Smooth muscle cell (in vitro differentiated cells): ENCODE measurements around the gene SLC6A8. TPM values are rescaled to one million over a fixed set of nuclear protein-coding genes. Genes with fewer than 3 reads are reported as not detected.
A peak's percentile ranks its signal among the peaks of the same experiment; 100 is the strongest.
"Not testable (repeated sequence)": the region's sequence is repeated elsewhere in the genome, so short reads cannot be mapped to it uniquely, and the experiment has no call there.

ENCODE experiments used
- DNase-seq: peaks from one replicate; lab custom pipeline; 2025; ENCODE audit not compliant: unreplicated experiment; lab: John Stamatoyannopoulos, UW
- H2AFZ ChIP-seq: fragments of 200-600 bp; sonication (generic); 2 replicates; pipeline ENCODE4 v1.6.0; 2016; ENCODE audit warnings: antibody characterized with exemption, low read depth, mild to moderate bottlenecking
- H3F3A ChIP-seq: fragments of 200-600 bp; sonication (generic); 2 replicates; pipeline ENCODE4 v1.6.0; 2017; ENCODE audit warnings: antibody characterized with exemption, low read depth
- H3K27ac ChIP-seq: fragments of 200-600 bp; sonication (generic); 2 replicates; pipeline ENCODE4 v1.5.1; 2016; ENCODE audit warnings: low read depth, mild to moderate bottlenecking
- H3K27me3 ChIP-seq: fragments of 200-600 bp; sonication (generic); 2 replicates; pipeline ENCODE4 v1.6.1; 2016; ENCODE audit warnings: low read depth, mild to moderate bottlenecking
- H3K36me3 ChIP-seq: fragments of 200-600 bp; sonication (generic); 2 replicates; pipeline ENCODE4 v1.5.1; 2016; ENCODE audit warnings: low read depth
- H3K4me1 ChIP-seq: fragments of 200-600 bp; sonication (generic); 2 replicates; pipeline ENCODE4 v1.5.1; 2016; ENCODE audit warnings: low read depth
- H3K4me2 ChIP-seq: fragments of 200-600 bp; sonication (generic); 2 replicates; pipeline ENCODE4 v1.6.0; 2016; ENCODE audit warnings: mild to moderate bottlenecking
- H3K4me3 ChIP-seq: fragments of 200-600 bp; sonication (generic); 2 replicates; pipeline ENCODE4 v1.5.1; 2016; ENCODE audit warnings: mild to moderate bottlenecking
- H3K79me2 ChIP-seq: fragments of 200-600 bp; sonication (generic); 2 replicates; pipeline ENCODE4 v1.6.0; 2016; ENCODE audit warnings: low read depth, mild to moderate bottlenecking
- H3K9ac ChIP-seq: fragments of 200-600 bp; sonication (generic); 2 replicates; pipeline ENCODE4 v1.6.0; 2016; ENCODE audit warnings: low read depth
- H3K9me3 ChIP-seq: fragments of 200-600 bp; sonication (generic); replicated peaks from 2 replicates; pipeline ENCODE4 v1.5.1; 2016; ENCODE audit warnings: low read depth
- H4K20me1 ChIP-seq: fragments of 200-600 bp; sonication (generic); 2 replicates; pipeline ENCODE4 v1.6.0; 2016; ENCODE audit warnings: low read depth
- CTCF ChIP-seq: fragments of 200-600 bp; sonication (generic); IDR thresholded peaks from 2 replicates; pipeline ENCODE4 v1.5.1; 2017; ENCODE audit warnings: borderline replicate concordance, mild to moderate bottlenecking, antibody characterized with exemption; ENCODE audit not compliant: insufficient read depth, poor library complexity, severe bottlenecking
- WGBS: methylation state at CpG from one replicate; pipeline ENCODE4 v1.1.7; 2016; ENCODE audit warnings: low lambda C conversion rate; 5-methylcytosine and 5-hydroxymethylcytosine counted together
- polyA plus RNA-seq: library from polyadenylated mRNA; unstranded; fragments of >200 nt; fragmentation: Nextera tagmentation; extraction: Ambion mirVana; gene quantifications from 2 replicates; pipeline ENCODE4 v1.2.1, GENCODE V29; 2016
- small RNA-seq: library from RNA; depleted of rRNA; stranded (forward); fragments of <200 nt; gene quantifications from one replicate; pipeline ENCODE3, GENCODE V24; 2014
- total RNA-seq: library from RNA; depleted of rRNA; stranded (reverse); fragments of >200 nt; gene quantifications from 2 replicates; pipeline ENCODE4 v1.2.3, GENCODE V29; 2014

The SLC6A8 gene
- total and polyA plus RNA-seq, 2 experiments from 2014 or later = 45.2 to 98.1 TPM

- H4K20me1 ChIP-seq, H3F3A ChIP-seq, DNase-seq, H3K36me3 ChIP-seq, H2AFZ ChIP-seq, H3K27me3 ChIP-seq, H3K79me2 ChIP-seq, H3K9ac ChIP-seq, H3K4me1 ChIP-seq, H3K9me3 ChIP-seq, H3K27ac ChIP-seq: not testable (repeated sequence)
- Histone ChIP-seq H3K4me2 (peak overlapping the region; percentile 76), H3K4me3 (peak overlapping the region; percentile 29)
- 53% methylated on average over 19 of the region's 35 CpGs for WGBS
These were observed 55.9 kb downstream of the SLC6A8 start for GRCh38 chrX:153743468-153744209.

- Histone ChIP-seq H3K36me3 (no peaks in the 10 kb centered on the region), H4K20me1 (no peaks in the 10 kb centered on the region), H3K27ac (no peak overlapping the region), H3K27me3 (no peaks in the 10 kb centered on the region), H3K4me1 (no peaks in the 10 kb centered on the region), H2AFZ (no peak overlapping the region), H3F3A (no peaks in the 10 kb centered on the region), H3K4me3 (peak overlapping the region; percentile 29), H3K9ac (no peak overlapping the region), H3K4me2 (peak overlapping the region; percentile 76), H3K9me3 (no peaks in the 10 kb centered on the region), H3K79me2 (no peaks in the 10 kb centered on the region)
- peak; percentile 29 for TF ChIP-seq CTCF
- 48% methylated on average over 33 of the region's 38 CpGs for WGBS
- no peak for DNase-seq
These were observed 56.7 kb downstream of the SLC6A8 start for GRCh38 chrX:153744210-153745066.

GRCh38 chrX:153745067-153745433 lies 57.3 kb downstream of the SLC6A8 start:
- H4K20me1 ChIP-seq, H3F3A ChIP-seq, H3K9me3 ChIP-seq, H3K4me1 ChIP-seq, H3K9ac ChIP-seq, H3K27ac ChIP-seq, H3K4me2 ChIP-seq, H3K4me3 ChIP-seq, H2AFZ ChIP-seq, H3K27me3 ChIP-seq, DNase-seq, H3K36me3 ChIP-seq, H3K79me2 ChIP-seq: not testable (repeated sequence)
- WGBS = 75% methylated on average over 6 of the region's 12 CpGs

Small RNA genes within 50 kb of the gene (small RNA-seq; reads per million reads assigned to genes)
- gene RN7SL687P = not detected

Other genes starting within 250 kb of the SLC6A8 start
- gene TREX2, start 241.9 kb upstream of the SLC6A8 start, total RNA-seq = 1.3 and 4.0 TPM in 2 replicates
- gene TREX2, start 241.9 kb upstream of the SLC6A8 start, polyA plus RNA-seq = 0.41 and 2.5 TPM in 2 replicates
- 8.9 and 18.5 TPM in 2 replicates for gene HAUS7, start 217.3 kb upstream of the SLC6A8 start, total RNA-seq
- gene HAUS7, start 217.3 kb upstream of the SLC6A8 start, polyA plus RNA-seq = 26.1 and 27.4 TPM in 2 replicates
- 262 and 298 TPM in 2 replicates for gene BGN, start 192.9 kb upstream of the SLC6A8 start, total RNA-seq
- 387 and 621 TPM in 2 replicates for gene BGN, start 192.9 kb upstream of the SLC6A8 start, polyA plus RNA-seq
- gene ATP2B3, start 170.3 kb upstream of the SLC6A8 start, total RNA-seq = 0.22 TPM in 2 replicates
- gene ATP2B3, start 170.3 kb upstream of the SLC6A8 start, polyA plus RNA-seq = 0.05 and 0.31 TPM in 2 replicates
- gene CCNQ, start 88.8 kb upstream of the SLC6A8 start, total RNA-seq = 9.4 and 17.9 TPM in 2 replicates
- 23.0 and 27.3 TPM in 2 replicates for gene CCNQ, start 88.8 kb upstream of the SLC6A8 start, polyA plus RNA-seq
- 3.0 and 4.7 TPM in 2 replicates for gene DUSP9, start 40.7 kb upstream of the SLC6A8 start, total RNA-seq
- gene DUSP9, start 40.7 kb upstream of the SLC6A8 start, polyA plus RNA-seq = 7.2 and 11.3 TPM in 2 replicates
- 4.0 and 6.4 TPM in 2 replicates for gene PNCK, start 14.1 kb upstream of the SLC6A8 start, total RNA-seq
- gene PNCK, start 14.1 kb upstream of the SLC6A8 start, polyA plus RNA-seq = 2.8 and 9.2 TPM in 2 replicates
- gene BCAP31, start 36.5 kb downstream of the SLC6A8 start, total RNA-seq = 128 and 139 TPM in 2 replicates
- 207 and 260 TPM in 2 replicates for gene BCAP31, start 36.5 kb downstream of the SLC6A8 start, polyA plus RNA-seq
- 6.2 and 7.1 TPM in 2 replicates for gene ABCD1, start 36.9 kb downstream of the SLC6A8 start, total RNA-seq
- gene ABCD1, start 36.9 kb downstream of the SLC6A8 start, polyA plus RNA-seq = 9.4 and 10.9 TPM in 2 replicates
- gene PLXNB3, start 76.3 kb downstream of the SLC6A8 start, total RNA-seq = 0.58 and 0.67 TPM in 2 replicates
- 3.9 and 7.8 TPM in 2 replicates for gene PLXNB3, start 76.3 kb downstream of the SLC6A8 start, polyA plus RNA-seq
- not detected in 2 replicates for gene SRPK3, start 93.1 kb downstream of the SLC6A8 start, total RNA-seq
- gene SRPK3, start 93.1 kb downstream of the SLC6A8 start, polyA plus RNA-seq = 0.05 and 1.5 TPM in 2 replicates
- gene IDH3G, start 106.4 kb downstream of the SLC6A8 start, total RNA-seq = 63.3 and 86.0 TPM in 2 replicates
- gene IDH3G, start 106.4 kb downstream of the SLC6A8 start, polyA plus RNA-seq = 88.9 and 89.7 TPM in 2 replicates
- gene SSR4, start 106.7 kb downstream of the SLC6A8 start, total RNA-seq = 397 and 443 TPM in 2 replicates
- gene SSR4, start 106.7 kb downstream of the SLC6A8 start, polyA plus RNA-seq = 663 and 677 TPM in 2 replicates
- gene PDZD4, start 142.6 kb downstream of the SLC6A8 start, total RNA-seq = 2.3 and 3.1 TPM in 2 replicates
- gene PDZD4, start 142.6 kb downstream of the SLC6A8 start, polyA plus RNA-seq = 2.3 and 2.9 TPM in 2 replicates
- 27.2 and 38.6 TPM in 2 replicates for gene L1CAM, start 198.2 kb downstream of the SLC6A8 start, total RNA-seq
- gene L1CAM, start 198.2 kb downstream of the SLC6A8 start, polyA plus RNA-seq = 61.1 and 68.7 TPM in 2 replicates
- gene AVPR2, start 216.7 kb downstream of the SLC6A8 start, total RNA-seq = not detected in 2 replicates
- gene AVPR2, start 216.7 kb downstream of the SLC6A8 start, polyA plus RNA-seq = not detected in 2 replicates
- 7.6 and 10.9 TPM in 2 replicates for gene ARHGAP4, start 238.3 kb downstream of the SLC6A8 start, total RNA-seq
- 11.5 and 15.5 TPM in 2 replicates for gene ARHGAP4, start 238.3 kb downstream of the SLC6A8 start, polyA plus RNA-seq
- 80.1 and 81.2 TPM in 2 replicates for gene NAA10, start 247.1 kb downstream of the SLC6A8 start, total RNA-seq
- gene NAA10, start 247.1 kb downstream of the SLC6A8 start, polyA plus RNA-seq = 124 and 149 TPM in 2 replicates